Jurkat, Clone E6-1 (cell line): ENCODE measurements around the gene JAKMIP1. TPM values are rescaled to one million over a fixed set of nuclear protein-coding genes. Genes with fewer than 3 reads are reported as not detected.

Experiments
- DNase-seq: peaks from one replicate; pipeline ENCODE4 v3.0.0-alpha.2; 2011; ENCODE audit warnings: low read depth, low spot score
- H3K4me3 ChIP-seq: 2 replicates; pipeline ENCODE4 v1.5.1; 2011; ENCODE audit warnings: mild to moderate bottlenecking, low read length, control low read depth, moderate library complexity
- polyA plus RNA-seq: library from polyadenylated mRNA; unstranded; fragments of >200 nt; gene quantifications from one replicate; pipeline ENCODE4 v1.2.1, GENCODE V29; 2012; ENCODE audit warnings: missing spikeins; ENCODE audit not compliant: insufficient read length, insufficient read depth

The JAKMIP1 gene
- polyA plus RNA-seq = 24.4 TPM

DNA sequence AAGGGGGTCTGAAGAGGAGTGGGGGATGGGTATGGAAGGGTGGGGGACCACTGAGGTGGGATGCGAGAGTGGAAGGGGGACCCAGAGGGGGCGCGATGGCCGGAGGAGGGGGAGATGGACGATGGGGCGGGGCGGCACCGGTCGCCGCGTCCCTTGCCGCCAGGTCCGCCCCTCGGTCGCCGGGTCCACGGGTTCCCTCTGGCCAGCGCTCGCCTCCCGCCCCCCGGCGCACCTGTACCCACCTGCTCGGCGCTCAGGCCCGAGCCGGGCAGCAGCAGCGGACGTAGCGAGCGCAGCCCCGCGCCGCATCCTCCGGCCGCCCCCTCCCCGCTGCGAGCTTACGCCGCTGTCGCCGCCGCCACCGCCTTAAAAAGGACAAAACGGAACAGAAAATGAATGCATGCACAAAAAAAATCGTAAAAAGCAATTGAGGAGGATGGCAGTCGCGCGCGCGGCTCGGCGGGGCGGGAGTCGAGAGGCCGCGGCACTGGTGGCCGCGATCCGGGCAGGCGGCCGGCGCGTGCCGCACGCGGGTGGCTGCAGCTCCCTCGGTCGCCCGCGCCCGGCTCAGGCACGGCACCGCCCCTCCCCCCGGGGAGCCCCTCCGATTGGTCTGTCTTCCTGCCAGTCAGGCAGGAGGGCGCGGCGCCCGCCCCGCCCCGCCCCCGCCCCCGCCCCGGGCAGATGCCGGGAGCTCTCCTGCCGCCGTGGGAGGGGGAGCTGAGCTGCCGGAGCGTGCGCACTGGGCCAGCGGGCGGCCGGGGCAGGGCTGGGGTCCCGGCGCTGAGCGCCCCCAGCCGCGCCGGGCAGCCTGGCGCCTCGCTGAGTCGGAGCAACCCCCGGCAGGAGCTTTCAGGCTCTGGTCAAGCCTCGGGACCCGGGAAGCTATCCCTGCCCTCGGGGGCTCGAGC lies at the start of gene JAKMIP1:
JAKMIP1 (minus strand) TSS at position 539 of the 911 bp plus-strand sequence. CDS start 87,699 bp downstream, outside the sequence.
- DNase-seq = peak; percentile 73
- H3K4me3 ChIP-seq = peak within 1 kb of the TSS; percentile 82

DNA sequence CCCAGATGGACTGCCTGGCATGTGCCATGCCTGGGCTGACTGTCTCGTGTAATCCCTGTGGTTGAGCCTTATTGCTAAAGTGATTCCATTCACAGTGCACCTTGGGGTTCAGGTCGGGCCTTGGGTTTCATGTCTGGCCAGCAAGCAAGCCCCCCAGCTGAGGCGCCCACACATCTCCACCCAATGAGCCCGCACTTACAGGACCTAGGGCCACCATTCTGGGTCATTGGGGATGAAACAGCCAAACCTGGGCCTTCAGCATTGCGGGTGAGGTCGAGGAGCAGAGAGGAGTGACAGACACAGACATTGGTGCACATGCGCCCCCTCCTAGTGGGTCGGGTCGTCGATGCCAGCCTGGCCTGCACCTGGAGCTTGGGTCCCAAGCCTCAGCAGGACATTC lies 48.0 kb upstream of the JAKMIP1 start:
- no peak overlapping the region for H3K4me3 ChIP-seq
- DNase-seq = no peak

DNA sequence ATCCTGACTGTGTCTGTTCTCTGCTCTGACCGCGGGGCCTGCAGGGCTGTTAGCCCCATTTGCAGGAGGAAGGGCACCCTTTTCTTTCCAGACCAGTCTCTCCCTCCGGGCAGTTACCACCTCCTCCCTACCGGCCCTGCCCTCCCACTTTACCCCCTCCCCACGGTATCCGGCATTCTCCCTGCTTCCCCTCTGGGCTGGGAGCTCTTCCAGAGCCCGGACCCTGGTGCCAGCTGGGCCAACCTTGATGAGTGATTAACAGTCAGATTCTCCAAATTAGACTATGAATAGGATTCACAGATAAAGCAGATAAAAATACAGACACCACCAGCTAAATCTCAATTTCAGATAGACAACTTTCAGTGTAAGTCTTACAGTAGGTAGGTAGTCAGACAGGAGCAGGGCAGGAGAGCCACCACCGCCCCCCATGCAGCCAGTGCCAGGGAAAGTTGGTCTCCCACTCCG lies 45.9 kb upstream of the JAKMIP1 start:
- no peak for DNase-seq
- no peak overlapping the region for H3K4me3 ChIP-seq

DNA sequence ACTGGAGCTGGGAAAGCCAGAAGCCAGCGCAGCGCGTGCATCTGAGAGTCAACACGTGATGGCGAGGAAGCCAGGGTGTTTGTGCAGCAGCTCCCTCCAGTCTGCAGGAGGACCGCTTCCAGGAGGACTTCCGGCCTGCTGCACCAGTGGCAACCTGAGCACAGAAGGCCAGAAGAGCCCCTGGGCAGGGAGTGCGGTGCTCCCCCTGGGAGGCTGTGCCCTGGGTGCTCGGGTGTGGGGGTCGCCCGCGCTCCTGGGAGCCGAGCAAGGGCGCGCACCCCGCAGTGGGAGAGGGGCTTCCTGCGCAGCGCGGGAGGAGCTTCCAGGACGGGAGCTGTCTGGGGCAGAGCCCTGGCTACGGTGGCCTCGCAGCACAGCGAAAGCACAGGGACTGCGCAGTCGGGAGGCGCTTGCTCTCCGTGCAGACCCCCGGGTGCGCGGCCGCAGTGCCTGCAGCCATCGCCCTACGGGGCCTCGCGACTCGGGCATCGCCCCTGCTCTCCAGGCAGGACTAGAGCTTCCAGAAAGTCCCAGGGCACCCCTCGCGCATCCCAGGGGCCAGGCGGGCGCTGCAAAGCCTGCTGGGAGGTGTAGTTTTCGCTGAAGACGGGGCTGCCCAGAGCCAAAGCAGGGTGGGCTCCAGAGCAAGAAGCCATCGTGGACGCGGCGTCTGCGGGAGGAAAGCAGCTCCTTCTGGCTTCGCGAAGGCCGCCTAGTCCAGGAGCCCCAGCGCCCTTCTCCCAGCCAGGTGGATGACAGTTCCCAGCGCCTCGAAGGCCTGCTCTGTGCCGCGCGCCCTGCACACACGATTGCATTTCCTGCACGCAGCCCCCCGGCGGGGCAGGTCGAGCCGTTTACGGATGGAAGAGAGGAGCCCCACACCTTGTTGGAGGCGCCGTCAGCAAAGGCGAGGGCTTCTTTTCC lies 45.2 kb upstream of the JAKMIP1 start:
- DNase-seq = no peak
- H3K4me3 ChIP-seq = no peak overlapping the region

DNA sequence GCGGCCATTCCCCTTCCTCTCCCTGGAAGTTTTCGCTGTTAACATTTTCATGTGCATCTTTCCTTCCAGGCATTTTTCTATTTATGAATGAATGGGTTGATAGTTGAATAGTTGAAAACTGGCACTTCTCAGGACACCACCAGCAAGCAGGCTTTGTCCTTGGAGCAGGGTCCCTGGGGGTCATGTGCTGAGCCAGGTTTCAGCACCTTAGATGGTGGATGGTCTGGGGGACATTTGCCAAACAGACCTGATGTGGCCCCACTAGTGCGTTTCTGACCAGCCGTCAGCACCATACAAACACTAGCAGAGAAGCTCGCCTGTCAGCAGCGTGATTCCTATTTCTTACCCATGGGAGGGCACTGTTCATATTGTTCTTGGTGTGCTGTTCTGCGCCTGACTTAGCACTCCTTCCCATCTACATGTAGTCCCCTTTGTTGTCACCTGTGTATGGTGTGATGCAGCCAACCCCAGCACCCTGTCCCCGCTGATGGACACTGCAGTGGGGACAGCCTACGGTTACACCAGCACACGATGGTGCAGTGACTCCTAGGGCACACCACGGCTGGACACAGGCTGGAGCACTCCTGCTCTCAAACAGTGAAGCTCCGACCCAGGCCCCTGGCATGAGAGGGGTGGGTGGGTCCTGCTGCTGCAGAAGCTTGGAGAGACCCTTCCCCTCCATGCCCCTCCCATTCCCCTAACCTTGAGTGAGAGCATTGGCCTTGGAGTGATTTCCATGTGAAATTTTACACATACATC lies 42.1 kb upstream of the JAKMIP1 start:
- DNase-seq = no peak
- H3K4me3 ChIP-seq = no peak overlapping the region

DNA sequence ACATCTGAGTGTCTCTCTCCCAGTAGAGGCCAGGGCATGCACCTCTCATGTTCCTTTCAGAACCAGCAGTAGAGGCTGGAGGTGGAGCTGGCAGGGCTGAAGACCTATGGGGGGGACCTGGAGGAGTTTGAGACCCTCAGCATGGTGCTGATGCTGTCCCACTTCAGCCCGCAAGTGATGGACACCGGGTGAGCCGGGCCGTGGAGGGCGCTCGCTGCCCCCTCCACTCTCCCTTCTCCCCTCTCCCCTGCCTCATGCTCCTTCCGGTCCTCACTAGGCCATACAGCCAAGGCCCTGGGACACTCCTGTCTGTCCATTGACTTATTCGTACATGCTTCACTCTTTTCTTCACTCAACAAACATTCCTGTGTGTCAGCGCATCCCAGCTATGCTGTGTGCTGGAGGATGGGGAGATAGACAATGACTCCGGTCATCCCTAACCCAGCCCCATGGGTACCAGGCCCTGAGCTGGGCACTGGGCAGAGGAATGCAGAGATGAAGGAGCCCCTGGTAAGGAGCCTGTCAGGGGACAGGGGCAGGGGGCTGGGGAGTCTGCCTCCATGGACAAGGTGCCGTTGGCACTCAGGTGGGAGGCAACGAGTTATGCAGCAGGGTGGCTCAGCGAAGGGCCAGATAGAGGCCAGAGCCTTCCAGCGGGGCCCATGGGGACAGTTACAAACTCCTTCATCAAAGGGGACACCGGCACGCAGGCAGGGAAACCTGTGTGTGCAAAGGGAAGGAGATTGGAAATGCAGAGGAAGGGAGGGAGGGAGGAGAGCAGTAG lies 40.9 kb upstream of the JAKMIP1 start:
- no peak for DNase-seq

DNA sequence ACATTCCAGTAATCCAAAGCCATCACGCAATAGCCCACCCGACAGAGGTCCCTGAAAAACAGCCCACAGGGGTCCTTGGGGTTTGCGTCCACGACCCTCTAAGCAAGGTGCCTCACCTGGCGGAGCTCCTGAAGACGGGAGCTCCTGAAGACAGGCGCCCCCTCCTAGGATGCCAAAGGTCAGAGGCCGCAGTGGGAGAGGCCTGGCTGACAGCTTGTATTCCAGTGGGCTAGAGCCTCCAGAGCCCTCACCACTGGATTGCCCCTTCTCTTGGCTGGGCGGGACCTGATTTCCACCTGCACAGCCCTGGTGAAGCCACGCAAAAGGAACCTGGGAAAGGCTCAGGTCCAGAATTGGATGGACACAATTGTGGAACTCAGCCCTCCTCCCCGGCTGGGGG lies 39.6 kb upstream of the JAKMIP1 start:
- no peak for DNase-seq
- no peak overlapping the region for H3K4me3 ChIP-seq

More for the DNA sequence above, 40.9 kb upstream of the JAKMIP1 start:
- no peak overlapping the region for H3K4me3 ChIP-seq

DNA sequence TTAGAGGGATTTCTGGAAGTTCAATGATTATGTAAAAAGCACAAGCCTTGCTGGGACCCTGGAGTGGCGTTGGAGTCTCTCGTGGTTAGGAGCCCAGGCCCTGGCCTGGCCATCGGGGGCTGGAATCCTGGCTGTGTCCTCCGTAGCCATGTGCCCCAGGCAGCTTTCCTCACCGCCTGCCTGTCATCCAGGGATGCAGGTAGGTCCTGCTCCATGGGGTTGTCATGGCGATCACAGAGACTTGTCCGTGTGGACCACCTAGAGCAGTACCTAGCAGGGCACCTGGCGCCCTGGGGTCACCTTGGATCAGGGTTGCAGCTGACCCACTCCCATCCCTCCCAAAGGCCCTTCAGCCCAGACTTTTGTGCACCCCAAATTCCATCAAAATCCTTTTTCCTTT lies 39.1 kb upstream of the JAKMIP1 start:
- no peak for DNase-seq
- H3K4me3 ChIP-seq = no peak overlapping the region

DNA sequence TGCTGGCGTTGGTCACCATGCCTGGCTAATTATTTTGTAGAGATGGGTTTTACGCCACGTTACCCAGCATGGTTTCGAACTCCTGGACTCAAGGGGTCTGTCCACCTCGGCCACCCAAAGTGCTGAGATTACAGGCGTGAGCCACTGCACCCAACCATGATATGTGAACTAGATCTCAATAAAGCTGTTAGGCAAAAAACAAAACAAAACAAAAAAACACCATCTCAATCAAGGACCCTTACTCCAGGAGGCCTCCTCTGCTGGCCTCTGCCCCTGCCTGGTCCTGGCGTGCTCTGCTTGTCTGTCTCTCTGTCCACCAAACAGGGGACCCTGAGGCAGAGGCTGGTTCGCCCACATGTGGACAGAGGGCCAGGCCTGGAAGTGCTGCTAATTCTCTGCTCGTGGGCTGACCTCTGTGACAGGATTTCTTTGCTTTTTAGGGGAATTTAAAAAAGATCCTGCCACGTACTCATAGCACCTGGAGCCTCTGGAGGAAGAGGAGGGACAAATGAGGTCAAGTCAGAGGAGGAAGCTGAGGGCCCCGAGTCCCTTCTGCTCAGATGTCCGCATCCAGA lies 36.6 kb upstream of the JAKMIP1 start:
- no peak for DNase-seq
- no peak overlapping the region for H3K4me3 ChIP-seq

DNA sequence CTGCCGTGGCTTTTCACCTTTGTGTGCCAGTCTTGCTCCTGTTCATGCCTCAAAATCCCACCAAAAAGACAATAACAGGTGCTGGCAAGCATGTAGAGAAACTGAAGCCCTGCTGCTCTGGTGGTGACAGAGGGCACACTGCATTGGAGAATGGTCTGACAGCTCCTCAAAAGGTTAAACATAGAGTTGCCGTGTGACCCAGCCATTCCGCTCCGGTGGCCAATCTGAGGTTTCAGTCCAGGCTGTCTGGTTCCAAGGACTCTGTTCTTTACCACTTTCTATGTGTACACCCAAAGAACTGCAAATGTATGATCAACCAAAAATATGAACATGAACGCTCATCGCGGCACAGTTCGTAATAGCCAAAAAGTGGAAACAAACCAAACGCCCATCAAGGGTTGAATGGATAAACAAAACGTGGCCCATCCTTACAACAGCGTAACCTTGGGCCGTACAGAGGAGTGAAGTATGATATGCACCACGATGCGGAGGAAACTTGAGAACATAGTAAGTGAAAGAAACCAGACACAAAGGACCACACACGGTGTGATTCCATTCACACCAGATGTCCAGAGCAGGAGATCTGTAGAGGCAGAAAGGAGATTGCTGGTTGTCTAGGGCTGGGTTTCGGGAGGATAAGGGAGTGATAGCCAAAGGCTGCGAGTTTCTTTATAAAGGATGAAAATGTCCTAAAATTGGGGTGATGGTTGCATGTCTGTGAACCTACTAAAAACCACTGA lies 35.7 kb upstream of the JAKMIP1 start:
- H3K4me3 ChIP-seq = no peak overlapping the region
- no peak for DNase-seq

DNA sequence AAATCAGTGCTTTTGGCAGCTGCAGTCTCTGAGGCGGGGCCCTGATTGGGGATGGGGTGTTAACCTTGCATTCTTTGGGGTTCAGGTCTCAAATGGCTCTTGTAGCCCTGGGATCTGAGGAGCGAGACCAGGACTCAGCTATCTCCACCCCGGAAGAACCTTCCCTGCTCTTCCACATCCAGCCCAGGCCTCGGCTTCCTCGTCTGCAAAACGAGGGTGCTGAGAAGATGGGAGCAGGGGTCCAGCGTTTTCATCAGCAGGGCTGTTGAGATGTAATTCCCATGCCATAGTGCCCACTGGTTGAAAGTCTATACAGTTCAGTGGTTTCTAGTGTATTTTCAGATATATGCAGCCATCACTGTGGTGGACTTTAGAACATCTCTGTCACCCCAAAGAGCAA lies 34.7 kb upstream of the JAKMIP1 start:
- no peak for DNase-seq
- no peak overlapping the region for H3K4me3 ChIP-seq

DNA sequence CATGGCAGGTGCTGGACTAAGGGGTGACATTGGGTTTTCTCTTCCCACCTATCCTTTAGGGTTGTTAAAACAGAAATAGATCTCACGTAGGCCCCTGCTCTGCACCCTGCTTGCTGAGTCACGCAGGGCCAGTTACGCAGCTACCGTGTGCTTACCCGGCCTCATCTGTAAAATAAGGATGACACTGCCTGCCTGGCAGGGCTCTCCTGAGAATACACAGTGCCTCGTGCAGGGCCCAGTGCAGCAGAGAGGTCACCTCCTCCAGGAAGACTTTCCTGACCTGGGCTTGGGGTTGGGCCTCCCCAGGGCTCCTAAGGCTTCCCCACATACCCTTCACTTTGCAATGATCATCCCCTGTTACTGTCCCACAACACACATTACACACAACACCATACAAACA lies 33.6 kb upstream of the JAKMIP1 start:
- H3K4me3 ChIP-seq = no peak overlapping the region
- DNase-seq = no peak

DNA sequence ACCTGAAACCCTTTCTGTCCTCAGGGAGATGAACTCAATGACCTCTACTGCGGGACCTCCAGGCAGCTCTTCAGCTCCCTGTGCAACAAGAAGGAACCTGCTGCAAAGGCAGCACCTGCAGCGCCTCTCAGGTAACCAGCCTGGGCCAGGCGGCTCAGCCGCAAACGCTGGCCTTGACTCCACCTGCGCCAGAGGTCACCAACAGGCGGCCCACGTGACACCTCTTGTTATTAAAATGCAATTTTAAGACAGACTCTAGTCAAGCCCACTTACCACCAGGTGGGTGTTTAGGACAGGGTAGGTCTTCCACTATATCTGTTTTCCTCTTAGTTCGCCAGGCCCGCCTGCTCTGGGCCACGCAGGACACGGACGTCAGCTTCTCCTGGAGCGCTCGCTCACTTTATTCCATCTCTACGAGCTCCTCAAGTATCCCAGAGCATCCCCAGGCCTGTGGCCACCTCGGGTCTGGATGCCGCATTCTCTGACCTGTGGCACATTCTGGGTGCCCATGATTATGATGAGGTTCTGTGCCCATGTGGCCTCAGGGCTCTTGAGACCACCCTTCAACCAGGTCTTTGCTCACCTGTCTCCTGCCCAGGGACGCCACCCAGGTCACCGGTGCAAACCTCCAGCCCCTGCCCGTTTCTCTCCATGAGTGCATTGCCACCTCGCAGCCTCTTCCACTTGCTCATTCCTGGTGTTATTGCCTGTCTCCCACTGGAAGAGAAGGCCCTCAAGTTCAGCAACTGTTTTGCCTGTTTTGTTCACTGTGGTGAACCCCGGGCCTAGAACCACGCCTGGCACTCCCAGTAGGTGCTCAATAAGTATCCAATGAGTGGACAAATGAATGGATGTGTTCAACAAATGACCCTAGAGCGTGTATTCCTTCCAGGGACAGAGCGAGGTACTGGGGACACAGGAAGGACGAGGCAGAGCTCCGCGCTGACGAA lies 32.8 kb upstream of the JAKMIP1 start:
- no peak for DNase-seq
- no peak overlapping the region for H3K4me3 ChIP-seq

DNA sequence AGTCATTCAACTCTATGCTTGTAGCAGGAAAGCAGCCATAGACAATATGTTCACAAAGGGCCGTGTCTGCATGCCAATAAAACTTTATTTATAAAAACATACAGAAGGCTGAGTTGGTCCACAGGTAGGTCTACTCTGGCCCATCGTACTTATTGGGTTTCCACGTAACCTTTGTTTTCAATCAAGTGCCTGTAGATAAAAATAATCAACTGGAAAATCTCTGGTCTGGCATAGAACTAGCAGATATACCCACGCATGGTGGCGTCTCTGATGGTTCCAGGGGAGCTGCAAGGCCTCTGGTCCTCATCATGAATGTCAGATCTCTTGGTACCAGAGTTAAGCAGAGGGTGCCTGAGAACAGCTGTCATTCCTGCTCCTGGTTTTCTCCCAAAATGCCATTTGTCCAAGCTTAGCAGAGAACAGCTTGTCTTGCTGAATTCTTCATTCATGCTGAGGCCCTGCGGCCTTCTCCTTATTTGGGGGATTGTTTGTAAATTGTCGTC lies 31.4 kb upstream of the JAKMIP1 start:
- no peak overlapping the region for H3K4me3 ChIP-seq
- DNase-seq = no peak

DNA sequence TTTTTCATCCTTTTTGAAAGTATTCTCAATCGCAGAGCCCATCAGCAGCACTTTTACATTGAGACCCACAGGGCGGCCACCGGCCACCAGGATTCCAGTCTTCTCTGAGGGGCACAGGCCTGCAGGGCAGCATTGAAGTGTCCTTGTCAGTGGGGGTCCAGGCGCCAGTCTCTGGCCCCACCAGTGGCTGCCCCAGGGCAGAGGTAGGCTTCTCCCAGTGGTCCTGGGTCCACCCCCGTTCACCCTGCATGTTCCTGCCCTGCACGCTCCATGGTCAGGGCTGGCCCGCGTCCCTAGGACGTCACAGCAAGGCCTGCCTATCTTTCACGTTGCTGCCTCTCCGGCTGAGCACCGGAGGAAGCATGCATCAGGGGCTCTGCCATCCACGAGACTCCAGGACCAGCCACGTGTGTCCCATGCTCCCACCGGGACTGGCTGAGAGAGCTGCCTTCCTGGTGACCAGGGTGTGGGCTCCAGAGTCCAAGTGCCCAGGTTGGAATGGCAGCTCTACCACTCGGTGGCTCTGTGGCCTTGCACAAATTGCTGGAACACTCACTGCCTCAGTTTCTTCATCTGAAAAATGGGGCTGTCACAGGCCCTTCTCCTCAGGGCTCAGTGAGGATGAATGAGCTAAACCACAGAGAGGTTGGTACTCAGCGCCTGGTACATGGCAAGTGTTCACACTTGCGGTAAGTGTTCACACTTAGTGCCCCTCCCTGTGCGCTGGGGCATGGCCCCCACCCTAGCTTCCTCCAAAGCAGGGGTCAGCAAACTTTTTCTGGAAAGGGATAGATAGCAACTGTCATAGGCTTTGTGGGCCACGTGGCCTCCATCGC lies 30.7 kb upstream of the JAKMIP1 start:
- H3K4me3 ChIP-seq = no peak overlapping the region
- DNase-seq = no peak

DNA sequence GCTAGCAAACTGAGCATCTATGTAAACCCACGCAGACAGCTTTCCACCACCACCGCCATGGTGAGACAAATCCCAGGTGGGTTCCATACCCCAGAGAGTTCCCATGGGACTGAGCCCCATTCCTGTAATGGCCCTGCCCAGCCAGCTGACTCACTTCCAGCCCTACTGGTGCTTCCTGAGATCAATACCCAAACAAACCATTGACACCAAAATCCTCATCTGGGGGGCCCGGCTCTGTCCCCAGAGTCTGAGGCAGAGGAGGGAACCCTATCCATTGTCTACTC lies 30.1 kb upstream of the JAKMIP1 start:
- no peak overlapping the region for H3K4me3 ChIP-seq
- DNase-seq = no peak
